Osteoblast (primary cell): ENCODE results near the gene PLAGL2. TPM values are rescaled to one million over a fixed set of nuclear protein-coding genes. Genes with fewer than 3 reads are reported as not detected.

Experiments used
- DNase-seq: peaks from one replicate; pipeline ENCODE4 v3.0.0; 2011; ENCODE audit warnings: low spot score, mixed read lengths; ENCODE audit not compliant: insufficient read length; ENCODE audit errors: missing footprints
- H2AFZ ChIP-seq: 2 replicates; pipeline ENCODE4 v1.6.0; 2011; ENCODE audit warnings: mild to moderate bottlenecking, low read length
- H3K27ac ChIP-seq: 2 replicates; pipeline ENCODE4 v1.5.1; 2011; ENCODE audit warnings: mild to moderate bottlenecking, low read depth, low read length, moderate library complexity
- H3K27me3 ChIP-seq: 2 replicates; pipeline ENCODE4 v1.6.0; 2012; ENCODE audit warnings: mild to moderate bottlenecking, control low read depth, inconsistent platforms, low read length, moderate library complexity; ENCODE audit not compliant: insufficient read depth
- H3K36me3 ChIP-seq: 2 replicates; pipeline ENCODE4 v1.5.1; 2011; ENCODE audit warnings: mild to moderate bottlenecking, low read length, control low read depth, moderate library complexity; ENCODE audit not compliant: insufficient read depth
- H3K4me1 ChIP-seq: 2 replicates; pipeline ENCODE4 v1.5.1; 2011; ENCODE audit warnings: mild to moderate bottlenecking, low read length, control low read depth, moderate library complexity; ENCODE audit not compliant: insufficient read depth
- H3K4me2 ChIP-seq: 2 replicates; pipeline ENCODE4 v1.6.0; 2011; ENCODE audit warnings: mild to moderate bottlenecking, low read length; ENCODE audit not compliant: insufficient read depth
- H3K4me3 ChIP-seq: fragments of 200-600 bp; sonication (generic); 3 replicates; pipeline ENCODE4 v1.5.1; 2012; ENCODE audit warnings: mild to moderate bottlenecking, low read length, inconsistent platforms; ENCODE audit not compliant: insufficient read depth
- H3K79me2 ChIP-seq: 2 replicates; pipeline ENCODE4 v1.6.0; 2012; ENCODE audit warnings: mild to moderate bottlenecking, low read length, control low read depth, inconsistent platforms; ENCODE audit not compliant: insufficient read depth
- H3K9me3 ChIP-seq: 2 replicates; pipeline ENCODE4 v1.5.1; 2011; ENCODE audit warnings: low read depth, low read length, control low read depth
- H4K20me1 ChIP-seq: 2 replicates; pipeline ENCODE4 v1.6.0; 2012; ENCODE audit warnings: mild to moderate bottlenecking, low read length, control low read depth; ENCODE audit not compliant: insufficient read depth
- total RNA-seq: library from RNA; depleted of rRNA; stranded (reverse); fragments of >200 nt; gene quantifications from 2 replicates; pipeline ENCODE4 v1.2.3, GENCODE V29; 2012
- TF ChIP-seq, protein P1 (sequence below): IDR thresholded peaks from 2 replicates; pipeline ENCODE4 v1.5.1; 2011; ENCODE audit warnings: mild to moderate bottlenecking, low read depth, low read length, moderate library complexity; ENCODE audit errors: extremely low read depth

The PLAGL2 gene
- total RNA-seq, 1 donor = 2.5 TPM

DNA sequence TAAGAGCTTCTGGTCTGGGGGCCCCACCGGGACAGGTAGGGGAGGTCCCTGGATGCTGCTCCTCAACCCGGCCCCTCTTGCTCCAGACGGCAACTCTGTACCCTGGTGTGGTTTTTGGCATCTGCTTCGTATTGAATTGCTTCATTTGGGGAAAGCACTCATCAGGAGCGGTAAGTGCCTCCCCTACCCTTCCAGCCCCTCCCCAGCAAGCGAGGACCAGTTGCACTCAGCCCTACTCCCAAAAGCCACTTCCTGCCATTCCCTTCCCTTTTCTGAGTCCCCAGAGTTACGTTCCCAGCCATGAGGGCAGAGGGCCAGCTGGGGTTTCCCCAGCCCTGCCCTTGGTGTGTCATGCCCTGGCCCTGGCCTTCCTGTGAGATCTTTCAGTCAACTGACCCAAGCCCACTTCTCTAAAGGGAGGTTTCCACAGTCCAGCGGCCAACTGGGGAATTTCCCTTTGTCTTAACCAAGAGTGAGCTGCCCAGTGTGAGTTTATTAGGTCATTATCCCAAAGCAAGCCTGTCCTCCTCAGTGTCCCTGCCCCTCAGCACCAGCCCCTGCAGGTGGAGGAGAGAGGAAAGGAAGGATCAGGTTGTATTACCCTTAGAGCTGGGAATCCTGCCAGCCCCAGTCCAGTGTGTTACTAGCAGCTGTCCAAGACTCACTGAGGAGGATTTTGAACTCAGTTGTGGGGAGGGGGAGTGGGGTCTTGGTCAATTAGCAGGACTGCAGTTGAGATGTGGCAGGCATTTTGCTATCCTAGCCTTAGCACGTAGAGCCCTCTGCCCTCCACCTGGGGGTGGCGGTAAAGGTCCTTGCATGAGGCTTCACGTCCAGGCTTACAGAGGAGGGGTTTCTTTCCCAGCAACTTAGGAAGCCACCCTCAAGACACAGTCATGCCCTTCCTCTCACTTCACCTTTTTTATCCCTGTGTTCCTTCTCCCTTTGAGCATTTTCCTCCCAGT, 52.2 kb downstream of the PLAGL2 start:
- no peak overlapping the region for H3K4me3 ChIP-seq
- H3K27ac ChIP-seq = peak overlapping the region; percentile 49
- no peaks in the 10 kb centered on the region for H3K79me2 ChIP-seq
- H3K4me1 ChIP-seq = peaks cover 12% of the 10 kb centered on the region
- H3K36me3 ChIP-seq = peaks cover 72% of the 10 kb centered on the region
- TF ChIP-seq, protein P1, sequence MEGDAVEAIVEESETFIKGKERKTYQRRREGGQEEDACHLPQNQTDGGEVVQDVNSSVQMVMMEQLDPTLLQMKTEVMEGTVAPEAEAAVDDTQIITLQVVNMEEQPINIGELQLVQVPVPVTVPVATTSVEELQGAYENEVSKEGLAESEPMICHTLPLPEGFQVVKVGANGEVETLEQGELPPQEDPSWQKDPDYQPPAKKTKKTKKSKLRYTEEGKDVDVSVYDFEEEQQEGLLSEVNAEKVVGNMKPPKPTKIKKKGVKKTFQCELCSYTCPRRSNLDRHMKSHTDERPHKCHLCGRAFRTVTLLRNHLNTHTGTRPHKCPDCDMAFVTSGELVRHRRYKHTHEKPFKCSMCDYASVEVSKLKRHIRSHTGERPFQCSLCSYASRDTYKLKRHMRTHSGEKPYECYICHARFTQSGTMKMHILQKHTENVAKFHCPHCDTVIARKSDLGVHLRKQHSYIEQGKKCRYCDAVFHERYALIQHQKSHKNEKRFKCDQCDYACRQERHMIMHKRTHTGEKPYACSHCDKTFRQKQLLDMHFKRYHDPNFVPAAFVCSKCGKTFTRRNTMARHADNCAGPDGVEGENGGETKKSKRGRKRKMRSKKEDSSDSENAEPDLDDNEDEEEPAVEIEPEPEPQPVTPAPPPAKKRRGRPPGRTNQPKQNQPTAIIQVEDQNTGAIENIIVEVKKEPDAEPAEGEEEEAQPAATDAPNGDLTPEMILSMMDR = peak; percentile 20
- H3K9me3 ChIP-seq = no peaks in the 10 kb centered on the region
- H3K27me3 ChIP-seq = no peaks in the 10 kb centered on the region
- peaks cover 18% of the 10 kb centered on the region for H4K20me1 ChIP-seq
- DNase-seq = peak; percentile 92
- H2AFZ ChIP-seq = no peak overlapping the region
- H3K4me2 ChIP-seq = peak overlapping the region; percentile 9

DNA sequence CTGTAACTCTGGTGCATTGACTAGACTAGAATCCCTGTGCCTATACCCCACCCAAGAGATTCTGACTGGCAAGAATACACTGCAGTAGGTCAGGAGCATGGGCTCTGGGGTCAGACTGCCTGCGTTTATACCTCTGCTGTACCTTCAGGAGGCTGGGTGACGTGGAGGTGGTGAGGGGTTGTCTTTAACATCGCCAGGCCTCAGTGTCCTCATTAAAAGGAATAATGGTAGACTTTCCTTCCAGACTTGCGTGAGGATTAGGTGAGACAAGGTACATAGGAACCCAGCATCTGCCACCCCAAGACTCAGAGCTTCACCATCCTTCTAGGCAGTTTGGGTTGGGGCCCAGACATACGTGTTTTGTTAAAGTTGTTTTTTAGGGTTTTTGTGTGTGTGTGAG, 53.8 kb downstream of the PLAGL2 start:
- peaks cover 68% of the 10 kb centered on the region for H3K36me3 ChIP-seq
- no peak overlapping the region for H3K27ac ChIP-seq
- peak; percentile 39 for DNase-seq
- no peaks in the 10 kb centered on the region for H3K79me2 ChIP-seq
- H3K27me3 ChIP-seq = no peaks in the 10 kb centered on the region
- peaks cover 14% of the 10 kb centered on the region for H4K20me1 ChIP-seq
- TF ChIP-seq, protein P1 = no peak
- peaks cover 12% of the 10 kb centered on the region for H3K4me1 ChIP-seq
- no peak overlapping the region for H3K4me3 ChIP-seq
- no peaks in the 10 kb centered on the region for H3K9me3 ChIP-seq
- no peak overlapping the region for H2AFZ ChIP-seq
- no peak overlapping the region for H3K4me2 ChIP-seq

DNA sequence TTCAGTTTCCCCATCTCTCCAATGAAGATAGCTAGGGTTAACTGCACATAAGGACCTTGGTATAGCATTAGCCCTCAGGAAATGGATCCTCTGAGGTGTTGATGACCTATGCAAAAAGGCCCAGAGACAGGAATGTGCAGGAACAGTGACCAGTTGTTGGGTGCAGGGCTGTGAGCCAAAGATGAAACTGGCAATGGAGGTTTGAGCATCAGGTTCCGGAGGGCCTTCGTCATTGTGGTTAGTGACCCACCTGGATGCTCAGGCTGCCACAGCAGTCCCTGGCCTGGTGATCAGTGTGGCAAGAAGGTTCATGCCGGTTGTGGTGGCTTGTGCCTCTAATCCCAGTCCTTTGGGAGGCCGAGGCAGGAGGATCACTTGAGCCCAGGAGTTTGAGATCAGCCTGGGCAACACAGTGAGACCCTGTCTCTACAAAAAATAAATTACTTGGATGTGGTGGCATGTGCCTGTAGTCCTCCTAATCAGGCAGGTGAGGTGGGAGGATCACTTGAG, 54.3 kb downstream of the PLAGL2 start:
- Histone ChIP-seq H2AFZ (no peak overlapping the region), H3K79me2 (no peaks in the 10 kb centered on the region), H3K36me3 (peaks cover 70% of the 10 kb centered on the region), H3K4me2 (no peak overlapping the region), H3K27me3 (no peaks in the 10 kb centered on the region), H3K27ac (no peak overlapping the region), H3K4me1 (peaks cover 12% of the 10 kb centered on the region), H4K20me1 (peaks cover 14% of the 10 kb centered on the region), H3K9me3 (no peaks in the 10 kb centered on the region), H3K4me3 (no peak overlapping the region)
- TF ChIP-seq, protein P1 = no peak
- no peak for DNase-seq
